Bronchial epithelial cell (primary cell): ENCODE measurements around the gene DGKI. TPM values are rescaled to one million over a fixed set of nuclear protein-coding genes. Genes with fewer than 3 reads are reported as not detected.

Source experiments
- DNase-seq: peaks from one replicate; pipeline ENCODE4 v3.0.0-alpha.2; 2010; ENCODE audit warnings: low read depth
- FAIRE-seq: peaks from 2 replicates; lab custom pipeline; 2011; peaks lifted over from hg19 to GRCh38; lab: Jason Lieb, UNC
- H3K27me3 ChIP-seq: 2 replicates; pipeline ENCODE4 v1.5.1; 2011; ENCODE audit warnings: low read length; ENCODE audit not compliant: control insufficient read depth, insufficient read depth
- H3K36me3 ChIP-seq: 2 replicates; pipeline ENCODE4 v1.5.1; 2011; ENCODE audit warnings: low read length; ENCODE audit not compliant: control insufficient read depth, insufficient read depth
- H3K4me3 ChIP-seq: 2 replicates; pipeline ENCODE4 v1.5.1; 2011; ENCODE audit warnings: mild to moderate bottlenecking, low read depth, low read length, control low read depth
- total RNA-seq: library from RNA; depleted of rRNA; stranded (reverse); fragments of >200 nt; gene quantifications from 2 replicates; pipeline ENCODE4 v1.2.1, GENCODE V29; 2014
- TF ChIP-seq, protein P1 (sequence below): IDR thresholded peaks from 2 replicates; pipeline ENCODE4 v1.5.1; 2011; ENCODE audit warnings: mild to moderate bottlenecking, moderate library complexity, low read length, control low read depth, inconsistent platforms; ENCODE audit not compliant: insufficient read depth, severe bottlenecking

The DGKI gene
- total RNA-seq, 1 donor from 2014 or later = under 0.01 TPM

GRCh38 chr7:137704723-137705122 is 142.1 kb downstream of the DGKI start:
- Histone ChIP-seq H3K27me3 (no peaks in the 10 kb centered on the region), H3K4me3 (no peak overlapping the region), H3K36me3 (no peaks in the 10 kb centered on the region)
- DNase-seq = no peak
- no peak for FAIRE-seq
- TF ChIP-seq, protein P1, sequence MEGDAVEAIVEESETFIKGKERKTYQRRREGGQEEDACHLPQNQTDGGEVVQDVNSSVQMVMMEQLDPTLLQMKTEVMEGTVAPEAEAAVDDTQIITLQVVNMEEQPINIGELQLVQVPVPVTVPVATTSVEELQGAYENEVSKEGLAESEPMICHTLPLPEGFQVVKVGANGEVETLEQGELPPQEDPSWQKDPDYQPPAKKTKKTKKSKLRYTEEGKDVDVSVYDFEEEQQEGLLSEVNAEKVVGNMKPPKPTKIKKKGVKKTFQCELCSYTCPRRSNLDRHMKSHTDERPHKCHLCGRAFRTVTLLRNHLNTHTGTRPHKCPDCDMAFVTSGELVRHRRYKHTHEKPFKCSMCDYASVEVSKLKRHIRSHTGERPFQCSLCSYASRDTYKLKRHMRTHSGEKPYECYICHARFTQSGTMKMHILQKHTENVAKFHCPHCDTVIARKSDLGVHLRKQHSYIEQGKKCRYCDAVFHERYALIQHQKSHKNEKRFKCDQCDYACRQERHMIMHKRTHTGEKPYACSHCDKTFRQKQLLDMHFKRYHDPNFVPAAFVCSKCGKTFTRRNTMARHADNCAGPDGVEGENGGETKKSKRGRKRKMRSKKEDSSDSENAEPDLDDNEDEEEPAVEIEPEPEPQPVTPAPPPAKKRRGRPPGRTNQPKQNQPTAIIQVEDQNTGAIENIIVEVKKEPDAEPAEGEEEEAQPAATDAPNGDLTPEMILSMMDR = no peak

DNA sequence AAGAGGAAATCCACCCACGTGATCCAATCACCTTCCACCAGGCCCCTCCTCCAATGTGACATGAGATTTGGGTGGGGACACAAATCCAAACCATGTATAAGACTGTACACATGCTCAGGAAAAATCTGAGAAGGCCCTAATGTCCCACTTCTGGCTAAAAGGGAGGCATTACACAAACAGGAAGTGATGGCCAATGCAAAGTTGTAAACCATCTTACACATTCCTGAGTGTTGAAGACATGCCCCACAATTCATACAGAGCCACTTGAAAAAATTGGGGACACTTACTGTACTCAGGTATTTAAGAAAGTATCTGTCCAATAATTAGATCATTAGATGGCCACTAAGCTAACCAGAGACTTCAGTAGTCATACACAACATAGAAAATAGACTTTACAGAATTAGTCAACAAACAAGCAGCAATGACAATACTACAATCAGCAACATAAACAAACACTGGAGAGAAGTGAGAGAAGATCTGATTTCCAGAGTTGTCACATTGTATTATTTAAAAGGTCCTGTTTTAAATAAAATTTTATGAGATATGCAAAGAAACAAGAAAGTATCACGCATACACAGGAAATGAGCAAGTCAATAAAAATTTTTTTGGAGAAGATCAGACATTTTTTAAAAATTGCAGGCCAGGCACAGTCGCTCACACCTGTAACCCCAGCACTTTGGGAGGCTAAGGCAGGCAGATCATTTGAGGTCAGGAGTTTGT is 143.3 kb downstream of the DGKI start:
- H3K27me3 ChIP-seq = no peaks in the 10 kb centered on the region
- FAIRE-seq (no peak), DNase-seq (peak; percentile 8)
- no peaks in the 10 kb centered on the region for H3K36me3 ChIP-seq
- TF ChIP-seq, protein P1 = no peak
- H3K4me3 ChIP-seq = no peak overlapping the region

DNA sequence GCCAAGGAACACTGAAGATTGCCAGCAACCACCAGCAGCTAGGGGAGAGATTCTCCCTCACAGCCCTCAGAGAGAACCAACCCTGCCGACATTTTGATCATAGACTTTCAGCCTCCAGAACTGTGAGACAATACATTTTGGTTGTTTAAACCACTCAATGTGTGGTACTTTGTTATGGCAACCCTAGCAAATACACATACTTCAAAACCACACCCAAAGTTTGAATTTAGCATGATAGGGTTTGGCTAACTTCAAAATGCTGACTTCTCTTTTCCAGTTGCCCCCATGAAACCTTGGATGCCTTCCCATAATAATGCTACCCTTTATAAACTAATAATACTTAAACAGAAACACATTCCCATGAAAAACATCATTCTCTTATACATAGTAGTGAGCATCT is 149.8 kb downstream of the DGKI start:
- TF ChIP-seq, protein P1 = no peak
- no peak overlapping the region for H3K4me3 ChIP-seq
- no peaks in the 10 kb centered on the region for H3K36me3 ChIP-seq
- FAIRE-seq (no peak), DNase-seq (no peak)
- no peaks in the 10 kb centered on the region for H3K27me3 ChIP-seq

- TF ChIP-seq, protein P1 = no peak
- FAIRE-seq (no peak), DNase-seq (no peak)
- Histone ChIP-seq H3K27me3 (no peaks in the 10 kb centered on the region), H3K4me3 (no peak overlapping the region), H3K36me3 (no peaks in the 10 kb centered on the region)
Observed at GRCh38 chr7:137696376-137696775, 150.4 kb downstream of the DGKI start.

DNA sequence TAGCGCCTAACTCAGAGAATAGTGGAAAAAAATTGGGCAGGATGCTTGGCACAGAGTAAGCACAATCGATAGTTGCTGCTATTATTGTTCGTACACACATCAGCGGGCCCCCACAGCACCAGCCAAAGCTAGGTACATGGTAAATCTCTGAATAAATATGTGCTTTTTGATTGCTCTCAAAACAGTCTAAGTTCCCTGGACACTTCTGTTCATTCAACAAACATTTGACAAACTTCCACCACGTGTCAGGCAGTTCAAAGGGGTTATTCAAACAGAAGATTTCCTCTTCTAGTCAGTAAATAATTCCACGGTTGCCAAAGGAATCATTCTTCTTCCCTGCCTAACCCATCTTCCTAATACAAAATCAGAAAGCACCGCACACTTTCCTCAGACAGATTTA is 150.8 kb downstream of the DGKI start:
- Histone ChIP-seq H3K36me3 (no peaks in the 10 kb centered on the region), H3K27me3 (no peaks in the 10 kb centered on the region), H3K4me3 (no peak overlapping the region)
- FAIRE-seq = no peak
- peak; percentile 21 for DNase-seq
- TF ChIP-seq, protein P1 = no peak

- FAIRE-seq (no peak), DNase-seq (no peak)
- TF ChIP-seq, protein P1 = no peak
- Histone ChIP-seq H3K27me3 (no peaks in the 10 kb centered on the region), H3K4me3 (no peak overlapping the region), H3K36me3 (no peaks in the 10 kb centered on the region)
Observed at GRCh38 chr7:137695494-137695893, 151.3 kb downstream of the DGKI start.
